ENCODE results near the gene DSTN. TPM values are rescaled to one million over a fixed set of nuclear protein-coding genes. Genes with fewer than 3 reads are reported as not detected.

Gene DSTN
- total and polyA plus RNA-seq, 2 donors (not counting 1 experiment from before 2014, with no cell fraction given), result 6.6 to 13.4 TPM

GRCh38 chr20:17583126-17583525 is 13.3 kb downstream of the DSTN start:
- H3K9me3 ChIP-seq (ENCODE audit: control extremely low read depth in 1 of 3, control insufficient read depth in 2 of 3, insufficient read depth in 1 of 3, low read length in 2 of 3), result no peaks in the 10 kb centered on the region
- intact Hi-C loops (cut with micrococcal nuclease), result no loop called here
- Mint-ChIP-seq H3K9me3 (ENCODE audit: insufficient read depth) (no peaks in the 10 kb centered on the region), H3K4me3 (no peak overlapping the region), H3K27ac (no peak overlapping the region), H3K27me3 (no peaks in the 10 kb centered on the region), H3K4me1 (peaks cover 7% of the 10 kb centered on the region)
- H3K27ac ChIP-seq (ENCODE audit: low read length in 2 of 2), result no peak overlapping the region
- ChIA-PET POLR2A (no interaction called here), CTCF (no interaction called here)
- 100% methylated on average over 1 of the region's 3 CpGs for WGBS (ENCODE audit: insufficient coverage)
- peaks cover 13% of the 10 kb centered on the region for H3K79me2 ChIP-seq (ENCODE audit: control insufficient read depth, insufficient read depth, low read length)
- peaks cover 9% of the 10 kb centered on the region for H4K20me1 ChIP-seq (ENCODE audit: control insufficient read depth, insufficient read depth, low read length, poor library complexity, severe bottlenecking)
- H3K9ac ChIP-seq (ENCODE audit: low read length), result no peak overlapping the region
- no peaks in the 10 kb centered on the region for H3K4me1 ChIP-seq (ENCODE audit: control insufficient read depth in 2 of 2, insufficient read depth in 2 of 2, low read length in 2 of 2)
- H3K4me3 ChIP-seq (ENCODE audit: control extremely low read depth in 1 of 5, extremely low read depth in 1 of 5, insufficient read depth in 1 of 5, low read depth in 2 of 5, low read length in 4 of 5), result no peak overlapping the region
- H2AFZ ChIP-seq (ENCODE audit: insufficient read depth, low read depth, low read length, poor library complexity, severe bottlenecking), result no peak overlapping the region
- no peak for DNase-seq
- no peak for TF ChIP-seq CTCF (IDR thresholded peaks at IDR 0.05)
- TF ChIP-seq EZH2 (IDR thresholded peaks at IDR 0.05; ENCODE audit: borderline replicate concordance, insufficient read depth, low read depth, low read length, poor library complexity, severe bottlenecking), result no peak
- H3K4me2 ChIP-seq (replicated peaks; ENCODE audit: low read depth, low read length, poor library complexity, severe bottlenecking), result no peak overlapping the region
- H3K36me3 ChIP-seq (replicated peaks in 1 of 2; ENCODE audit: control extremely low read depth in 1 of 2, control insufficient read depth in 1 of 2, extremely low read depth in 1 of 2, insufficient read depth in 2 of 2, low read length in 1 of 2), result no peaks in the 10 kb centered on the region
- no peaks in the 10 kb centered on the region for H3K27me3 ChIP-seq (replicated peaks in 1 of 4; ENCODE audit: control extremely low read depth in 1 of 4, control insufficient read depth in 3 of 4, insufficient read depth in 4 of 4, low read length in 3 of 4)
- no peak for ATAC-seq (ENCODE audit: low read depth)

GRCh38 chr20:17584689-17585088 is 14.8 kb downstream of the DSTN start:
- Mint-ChIP-seq H3K4me3 (no peak overlapping the region), H3K4me1 (peaks cover 8% of the 10 kb centered on the region), H3K27me3 (no peaks in the 10 kb centered on the region), H3K9me3 (ENCODE audit: insufficient read depth) (no peaks in the 10 kb centered on the region), H3K27ac (no peak overlapping the region)
- H3K4me1 ChIP-seq (ENCODE audit: control insufficient read depth in 2 of 2, insufficient read depth in 2 of 2, low read length in 2 of 2), result no peaks in the 10 kb centered on the region
- H4K20me1 ChIP-seq (ENCODE audit: control insufficient read depth, insufficient read depth, low read length, poor library complexity, severe bottlenecking), result peaks cover 1% of the 10 kb centered on the region
- POLR2A ChIA-PET, result no interaction called here
- H2AFZ ChIP-seq (ENCODE audit: insufficient read depth, low read depth, low read length, poor library complexity, severe bottlenecking), result no peak overlapping the region
- H3K27me3 ChIP-seq (replicated peaks in 1 of 4; ENCODE audit: control extremely low read depth in 1 of 4, control insufficient read depth in 3 of 4, insufficient read depth in 4 of 4, low read length in 3 of 4), result no peaks in the 10 kb centered on the region
- CTCF ChIA-PET, result interaction anchor here (1.0 kb wide), 1 partner anchor 48 kb away, joined by 3 read pairs; no protein-coding TSS in a partner anchor
- intact Hi-C loops (cut with micrococcal nuclease), result no loop called here
- no peaks in the 10 kb centered on the region for H3K36me3 ChIP-seq (replicated peaks in 1 of 2; ENCODE audit: control extremely low read depth in 1 of 2, control insufficient read depth in 1 of 2, extremely low read depth in 1 of 2, insufficient read depth in 2 of 2, low read length in 1 of 2)
- H3K9ac ChIP-seq (ENCODE audit: low read length), result no peak overlapping the region
- H3K9me3 ChIP-seq (ENCODE audit: control extremely low read depth in 1 of 3, control insufficient read depth in 2 of 3, insufficient read depth in 1 of 3, low read length in 2 of 3), result no peaks in the 10 kb centered on the region
- H3K4me3 ChIP-seq (ENCODE audit: control extremely low read depth in 1 of 5, extremely low read depth in 1 of 5, insufficient read depth in 1 of 5, low read depth in 2 of 5, low read length in 4 of 5), result no peak overlapping the region
- ATAC-seq (ENCODE audit: low read depth), result no peak
- H3K4me2 ChIP-seq (replicated peaks; ENCODE audit: low read depth, low read length, poor library complexity, severe bottlenecking), result no peak overlapping the region
- H3K79me2 ChIP-seq (ENCODE audit: control insufficient read depth, insufficient read depth, low read length), result peaks cover 5% of the 10 kb centered on the region
- DNase-seq, result no peak
- TF ChIP-seq EZH2 (IDR thresholded peaks at IDR 0.05; ENCODE audit: borderline replicate concordance, insufficient read depth, low read depth, low read length, poor library complexity, severe bottlenecking) (no peak), CTCF (IDR thresholded peaks at IDR 0.05) (no peak)
- no peak overlapping the region for H3K27ac ChIP-seq (ENCODE audit: low read length in 2 of 2)

Measured in B cell (primary cell).